NCI-H146 treated with DMSO at 0.1 percent for 48 hours (cell line): ENCODE results near the gene FHL2.

Source experiments
- DNase-seq: peaks from one replicate; lab custom pipeline; 2025; ENCODE audit not compliant: unreplicated experiment; lab: John Stamatoyannopoulos, UW

The FHL2 gene

GRCh38 chr2:105380432-105381100, 18.3 kb downstream of the FHL2 start:
- no peak for DNase-seq

DNA sequence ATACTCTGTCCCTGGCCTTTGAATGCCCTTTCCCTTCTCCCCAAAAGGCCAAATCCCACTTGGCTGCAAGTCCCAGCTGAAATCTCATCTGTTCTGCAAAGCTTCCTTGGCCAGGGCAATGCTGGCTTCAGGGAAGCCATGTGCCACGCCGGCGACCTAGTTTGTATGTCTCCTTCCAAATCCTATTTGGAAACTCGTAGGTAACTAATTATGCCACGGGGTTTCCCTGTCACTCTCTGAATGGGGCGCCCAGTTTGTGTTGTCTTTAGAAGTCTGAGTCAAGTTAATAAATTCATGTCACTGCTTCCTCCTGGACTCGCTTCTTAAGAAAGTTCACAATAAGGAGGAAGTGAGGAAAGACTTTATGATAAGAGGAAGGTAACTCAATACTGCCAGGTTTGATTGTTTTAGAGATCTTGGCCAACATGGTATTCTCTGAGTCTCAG, 19.1 kb downstream of the FHL2 start:
- DNase-seq: no peak

GRCh38 chr2:105378921-105379383, 19.9 kb downstream of the FHL2 start:
- DNase-seq: no peak

- no peak for DNase-seq
These were observed 20.5 kb downstream of the FHL2 start for GRCh38 chr2:105378276-105378840.

DNA sequence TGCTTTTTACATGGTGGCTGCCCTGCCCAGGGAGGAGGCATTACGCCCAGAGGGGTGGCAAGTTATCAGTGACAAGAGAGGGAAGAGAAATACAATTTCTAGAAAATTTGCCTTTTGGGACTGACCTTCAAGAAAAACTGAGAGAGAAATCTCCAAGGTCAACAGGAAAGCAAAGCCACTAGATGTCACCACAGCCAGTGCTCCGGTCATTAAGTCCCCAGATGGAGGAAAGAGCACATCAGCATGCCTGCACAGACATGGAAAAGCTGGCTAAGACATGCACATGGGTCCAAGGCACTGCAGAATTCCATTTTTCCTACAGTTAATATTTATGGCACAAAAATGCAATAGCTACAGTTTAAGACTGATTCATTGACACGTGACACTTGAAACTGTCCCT, 21.0 kb downstream of the FHL2 start:
- DNase-seq: no peak

DNA sequence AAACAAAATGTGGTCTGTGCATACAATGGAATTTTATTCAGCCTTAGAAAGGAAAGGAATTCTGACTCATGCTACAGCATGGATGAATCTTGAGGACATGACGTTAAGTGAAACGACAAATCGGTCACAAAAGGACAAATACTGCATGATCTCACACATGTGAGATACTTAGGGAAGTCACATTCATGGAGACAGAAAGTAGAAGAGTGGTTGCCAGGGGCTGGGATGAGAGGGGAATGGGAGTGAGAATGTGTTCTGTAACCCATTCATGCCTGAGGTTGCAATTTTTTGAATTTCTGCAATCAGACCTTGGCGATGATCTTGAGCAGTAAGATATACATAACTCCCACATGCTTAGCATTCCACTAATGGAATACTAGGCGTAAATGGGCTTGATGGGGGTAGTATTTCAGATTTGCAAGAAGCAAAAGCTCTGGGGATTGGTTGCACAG, 22.0 kb downstream of the FHL2 start:
- DNase-seq: no peak

GRCh38 chr2:105376010-105376409, 22.8 kb downstream of the FHL2 start:
- DNase-seq: no peak

GRCh38 chr2:105375001-105375561, 23.8 kb downstream of the FHL2 start:
- DNase-seq: no peak

DNA sequence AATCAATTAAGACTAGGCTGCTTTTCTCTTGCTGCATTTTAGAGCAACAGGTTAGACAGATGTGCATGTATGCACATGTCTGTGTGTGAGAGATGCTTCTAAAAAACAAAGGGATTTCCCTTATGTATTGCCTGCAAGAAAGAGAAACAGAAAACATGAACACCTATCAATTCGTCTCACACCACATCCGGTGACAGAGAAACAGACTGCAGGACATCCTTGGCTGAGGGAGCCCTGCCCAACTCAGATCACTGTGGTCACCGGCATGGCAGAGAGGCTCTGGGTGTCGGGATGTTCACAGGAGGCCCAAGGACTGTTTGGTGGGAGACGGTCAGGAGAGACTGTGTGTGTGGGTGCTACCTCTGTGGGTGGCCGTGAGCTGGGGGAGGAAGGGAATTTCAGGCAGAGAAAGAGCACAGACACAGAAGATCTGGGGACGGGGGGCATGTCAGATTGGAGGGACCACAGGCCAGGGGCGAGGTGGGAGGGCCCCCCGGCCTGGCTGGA, 24.9 kb downstream of the FHL2 start:
- DNase-seq: no peak

- DNase-seq: no peak
These were observed 25.5 kb downstream of the FHL2 start for GRCh38 chr2:105373344-105373781.

GRCh38 chr2:105371810-105372209, 27.0 kb downstream of the FHL2 start:
- DNase-seq: no peak

DNA sequence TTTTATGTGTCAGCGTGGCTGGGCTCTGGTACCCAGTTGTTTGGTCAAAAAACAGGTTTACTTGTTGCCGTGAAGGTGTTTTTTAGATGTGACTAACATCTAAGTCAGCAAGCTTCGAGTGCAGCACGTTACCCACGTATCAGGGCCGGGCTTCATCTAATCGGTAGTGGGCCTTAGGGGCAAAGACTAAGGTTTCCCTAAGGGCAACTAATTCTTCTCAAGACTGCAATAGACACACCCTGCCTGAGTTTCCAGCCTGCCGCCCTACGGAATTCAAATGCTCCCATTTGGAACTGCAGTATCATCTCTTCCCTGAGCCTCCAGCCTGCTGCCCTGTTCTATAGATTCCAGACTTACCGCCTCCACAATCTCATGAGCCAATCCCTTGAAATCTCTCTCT, 27.7 kb downstream of the FHL2 start:
- DNase-seq: no peak

DNA sequence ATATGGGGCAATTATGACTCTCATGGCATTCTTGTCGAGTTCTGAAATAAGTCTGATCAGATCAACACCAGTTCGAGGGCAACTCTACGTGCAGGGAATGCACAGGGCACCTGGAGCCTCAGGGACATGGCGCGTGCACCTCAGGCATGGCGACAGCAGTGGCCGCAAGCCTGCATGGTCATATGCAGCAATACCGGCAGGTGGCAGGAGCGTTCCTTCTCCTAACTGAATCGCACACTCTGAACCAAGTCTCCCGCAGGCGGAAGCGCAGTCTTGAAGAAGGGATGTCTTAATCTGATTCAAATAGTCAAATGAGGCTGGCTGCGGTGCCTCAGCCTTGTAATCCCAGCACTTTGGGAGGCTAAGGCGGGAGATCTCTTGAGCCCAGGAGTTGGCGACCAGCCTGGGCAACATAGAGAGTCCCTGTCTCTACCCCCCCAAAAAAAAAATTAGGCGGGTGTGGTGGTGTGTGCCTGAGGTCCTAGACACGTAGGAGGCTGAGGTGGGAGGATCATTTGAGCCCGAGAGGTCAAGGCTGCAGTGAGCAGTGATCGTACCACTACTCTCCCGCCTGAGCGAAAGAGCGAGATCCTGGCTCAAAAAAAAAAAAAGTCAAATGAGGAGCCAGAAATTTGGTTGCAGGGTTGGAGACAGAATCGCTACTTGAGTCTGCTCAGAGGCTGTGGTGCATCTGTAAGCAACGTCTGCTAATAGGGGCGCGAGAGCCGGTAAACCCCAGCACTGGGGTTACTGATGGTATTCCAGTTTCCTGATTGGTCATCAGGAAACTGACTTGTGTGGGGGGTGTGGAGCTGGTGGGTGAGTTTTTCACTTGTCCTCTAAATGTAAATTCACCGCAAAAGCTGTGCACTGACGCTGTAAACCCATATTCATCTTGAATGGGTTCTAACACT, 28.8 kb downstream of the FHL2 start:
- peak; percentile 41 for DNase-seq

- no peak for DNase-seq
These were observed 30.0 kb downstream of the FHL2 start for GRCh38 chr2:105368759-105369408.

DNA sequence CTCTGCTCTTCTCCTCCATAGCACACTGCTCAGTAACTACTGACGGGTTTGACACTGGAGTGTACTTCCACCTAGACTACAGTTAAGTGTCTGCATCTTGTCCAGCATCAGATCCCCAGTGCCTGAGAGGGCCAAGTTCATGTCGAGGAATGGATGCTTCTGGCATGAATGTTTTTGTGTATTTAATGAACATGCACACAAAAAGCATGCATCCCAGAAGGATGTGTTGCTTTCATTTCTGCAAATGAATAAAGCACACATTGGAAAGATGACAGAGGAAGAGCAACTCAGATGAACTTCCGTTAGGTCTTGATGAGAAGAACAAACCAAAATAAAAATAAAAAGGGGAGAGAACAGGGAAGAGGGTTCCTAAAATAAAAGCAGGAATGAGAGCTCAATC, 33.6 kb downstream of the FHL2 start:
- DNase-seq: no peak

- no peak for DNase-seq
These were observed 34.3 kb downstream of the FHL2 start for GRCh38 chr2:105364436-105365139.

DNA sequence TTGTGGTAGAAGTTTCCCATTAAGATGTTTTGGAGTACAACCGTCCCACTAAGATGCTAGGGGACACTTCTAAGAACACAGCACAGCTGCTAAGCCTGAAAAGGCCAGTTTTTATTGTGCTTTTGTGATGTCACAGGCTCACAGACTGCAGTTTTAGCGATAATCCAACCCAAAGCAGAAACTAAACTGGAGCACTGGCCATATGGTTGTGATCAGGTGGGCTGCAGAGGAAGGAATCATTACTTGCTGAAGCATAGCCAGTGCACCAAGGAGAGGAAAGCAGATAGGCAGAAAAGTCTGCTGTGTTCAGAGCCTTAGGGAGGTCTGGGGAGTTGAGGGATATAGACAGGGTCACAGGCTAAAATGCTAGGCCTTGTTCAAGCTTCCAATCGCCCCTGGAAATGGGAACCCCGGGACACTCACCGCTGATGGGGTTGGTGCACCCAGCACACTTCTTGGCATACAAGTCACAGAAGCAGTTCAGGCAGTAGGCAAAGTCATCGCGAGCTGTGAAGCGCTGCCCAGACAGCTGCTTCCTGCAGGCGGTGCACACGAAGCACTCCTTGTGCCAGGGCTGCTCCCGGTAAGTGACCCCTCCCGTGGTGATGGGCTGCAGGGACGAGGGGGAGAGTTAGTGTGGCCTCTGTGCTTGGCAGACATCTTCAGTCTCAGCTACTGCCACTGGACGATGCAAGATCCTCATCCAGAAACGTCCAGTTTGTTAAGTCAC, 35.8 kb downstream of the FHL2 start:
- DNase-seq: no peak

- DNase-seq: no peak
These were observed 37.6 kb downstream of the FHL2 start for GRCh38 chr2:105361102-105361889.

DNA sequence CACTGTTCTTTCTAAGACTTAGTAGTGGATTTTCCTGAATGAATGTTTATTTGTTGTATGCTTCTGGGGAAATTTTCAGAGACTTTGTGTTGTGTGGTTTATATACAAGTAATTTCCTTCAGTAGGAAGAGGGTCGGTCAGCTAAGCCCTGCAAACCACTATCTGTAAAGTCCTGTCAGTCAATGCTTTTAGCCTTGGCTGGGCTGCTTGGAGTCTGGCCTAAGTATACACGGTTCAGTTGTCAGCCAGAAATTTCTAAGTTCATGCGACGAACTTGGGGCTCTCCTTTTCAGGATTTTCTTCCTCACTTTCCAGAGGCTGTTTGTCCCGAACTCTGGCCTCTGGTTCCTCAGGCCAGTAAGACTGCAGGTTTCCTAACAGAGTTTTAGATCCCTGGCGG, 40.3 kb downstream of the FHL2 start:
- DNase-seq: no peak
